Right hindlimb (tissue), 1 donor: Measurements from ENCODE around the gene N4BP2L1.

Experiments
- DNase-seq: peaks from one replicate; pipeline ENCODE4 v3.0.0-alpha.2; 2018

N4BP2L1 gene

GRCh38 chr13:32427852-32428580, at the start of gene N4BP2L1:
TSS of gene N4BP2L1 (minus strand) at chr13:32428130. CDS start at chr13:32428082, 48 bp downstream.
- DNase-seq = peak; percentile 78

- DNase-seq = no peak
Observed at GRCh38 chr13:32476892-32477291, 49.0 kb upstream of the N4BP2L1 start.

- no peak for DNase-seq
Observed at GRCh38 chr13:32476021-32476731, 48.2 kb upstream of the N4BP2L1 start.

- no peak for DNase-seq
Observed at GRCh38 chr13:32474999-32475792, 47.3 kb upstream of the N4BP2L1 start.

- no peak for DNase-seq
Observed at GRCh38 chr13:32473650-32474049, 45.7 kb upstream of the N4BP2L1 start.

GRCh38 chr13:32472194-32472621, 44.3 kb upstream of the N4BP2L1 start:
- no peak for DNase-seq

GRCh38 chr13:32471187-32471922, 43.4 kb upstream of the N4BP2L1 start:
- DNase-seq = peak; percentile 75

GRCh38 chr13:32468502-32469142, 40.7 kb upstream of the N4BP2L1 start:
- no peak for DNase-seq

- no peak for DNase-seq
Observed at GRCh38 chr13:32456591-32456990, 28.7 kb upstream of the N4BP2L1 start.

- no peak for DNase-seq
Observed at GRCh38 chr13:32455594-32455903, 27.6 kb upstream of the N4BP2L1 start.

GRCh38 chr13:32454886-32455593, 27.1 kb upstream of the N4BP2L1 start:
- DNase-seq = no peak

- DNase-seq = no peak
Observed at GRCh38 chr13:32453981-32454380, 26.1 kb upstream of the N4BP2L1 start.

- DNase-seq = no peak
Observed at GRCh38 chr13:32448972-32449371, 21.0 kb upstream of the N4BP2L1 start.

- no peak for DNase-seq
Observed at GRCh38 chr13:32447894-32448623, 20.1 kb upstream of the N4BP2L1 start.

GRCh38 chr13:32446773-32447465, 19.0 kb upstream of the N4BP2L1 start:
- no peak for DNase-seq

GRCh38 chr13:32446220-32446619, 18.3 kb upstream of the N4BP2L1 start:
- no peak for DNase-seq

- DNase-seq = no peak
Observed at GRCh38 chr13:32445461-32445860, 17.5 kb upstream of the N4BP2L1 start.

- no peak for DNase-seq
Observed at GRCh38 chr13:32443111-32443510, 15.2 kb upstream of the N4BP2L1 start.

- no peak for DNase-seq
Observed at GRCh38 chr13:32438871-32439270, 10.9 kb upstream of the N4BP2L1 start.

- DNase-seq = no peak
Observed at GRCh38 chr13:32432856-32433255, 4.9 kb upstream of the N4BP2L1 start.
